Caco-2 (cell line): ENCODE data around the gene SORCS2. TPM values are rescaled to one million over a fixed set of nuclear protein-coding genes. Genes with fewer than 3 reads are reported as not detected.

Experiments used
- BruUV-seq: library from RNA; stranded (reverse); fragments of 400-500 nt; replicated peaks from 2 replicates; lab custom pipeline; 2021; lab: Mats Ljungman, UMichigan
- CTCF ChIA-PET: fragments of 300-600 bp; sonication (Branson Sonifier 250); formaldehyde crosslinking; loops from one replicate; lab custom pipeline; 2022; ENCODE audit warnings: antibody characterized with exemption; lab: Charles Lee
- POLR2A ChIA-PET: fragments of 300-600 bp; sonication (Branson Sonifier 250); formaldehyde crosslinking; loops from one replicate; lab custom pipeline; 2022; ENCODE audit warnings: antibody characterized with exemption; lab: Charles Lee
- DNase-seq, 2 experiments: peaks; one replicate each; pipeline versions ENCODE4 v3.0.0 to v3.0.0-alpha.2; 2020 to 2022
- H3K27me3 ChIP-seq: replicated peaks from 2 replicates; pipeline ENCODE4 v1.6.0; 2011; ENCODE audit warnings: low read length; ENCODE audit not compliant: control insufficient read depth, insufficient read depth
- H3K36me3 ChIP-seq: 2 replicates; pipeline ENCODE4 v1.5.1; 2011; ENCODE audit warnings: low read length; ENCODE audit not compliant: control insufficient read depth, insufficient read depth
- H3K4me1 ChIP-seq: fragments of 250-450 bp; sonication (Bioruptor Pico); 2 replicates; pipeline ENCODE4 v1.5.1; 2020; ENCODE audit warnings: mild to moderate bottlenecking
- H3K4me3 ChIP-seq: 2 replicates; pipeline ENCODE4 v1.5.1; 2011; ENCODE audit warnings: low read depth, mild to moderate bottlenecking, control low read depth, low read length
- H3K9me3 ChIP-seq: fragments of 250-450 bp; sonication (Bioruptor Pico); 2 replicates; pipeline ENCODE4 v1.5.1; 2020; ENCODE audit warnings: mild to moderate bottlenecking, moderate library complexity
- H3K27ac Mint-ChIP-seq: one replicate; pipeline ENCODE4 v1.8.0; 2022; ENCODE audit warnings: mixed read lengths; ENCODE audit not compliant: unreplicated experiment
- H3K27me3 Mint-ChIP-seq: one replicate; pipeline ENCODE4 v1.8.0; 2022; ENCODE audit warnings: mixed read lengths; ENCODE audit not compliant: insufficient read depth, unreplicated experiment
- H3K36me3 Mint-ChIP-seq: one replicate; pipeline ENCODE4 v1.8.0; 2022; ENCODE audit warnings: mild to moderate bottlenecking, mixed read lengths; ENCODE audit not compliant: insufficient read depth, unreplicated experiment
- H3K4me1 Mint-ChIP-seq: one replicate; pipeline ENCODE4 v1.8.0; 2022; ENCODE audit warnings: low read depth, mixed read lengths; ENCODE audit not compliant: unreplicated experiment
- H3K4me3 Mint-ChIP-seq: one replicate; pipeline ENCODE4 v1.8.0; 2022; ENCODE audit warnings: mild to moderate bottlenecking, moderate library complexity, mixed read lengths; ENCODE audit not compliant: unreplicated experiment
- H3K9me3 Mint-ChIP-seq: one replicate; pipeline ENCODE4 v1.8.0; 2022; ENCODE audit warnings: mixed read lengths; ENCODE audit not compliant: unreplicated experiment
- intact Hi-C: fragments of 100-400 bp; cut with micrococcal nuclease; formaldehyde crosslinking; loops from one replicate; pipeline ENCODE4 v1.10.0; 2022; ENCODE audit not compliant: unreplicated experiment
- total RNA-seq: library from RNA; stranded (reverse); gene quantifications from 2 replicates; pipeline ENCODE4 v1.2.3, GENCODE V29; 2022
- TF ChIP-seq, protein P1 (sequence below), 2 experiments: fragments of 200-600 bp in 1 of 2; IDR thresholded peaks; 1 replicate in 1 of 2; 2 replicates in 1 of 2; pipeline versions ENCODE4 v1.5.1 to v1.8.0; 2011 to 2022; ENCODE audit warnings: antibody characterized with exemption in 1 of 2, control low read depth in 1 of 2, inconsistent platforms in 1 of 2, low read depth in 1 of 2, low read length in 1 of 2, mild to moderate bottlenecking in 1 of 2, moderate library complexity in 1 of 2; ENCODE audit not compliant: insufficient read depth in 1 of 2, severe bottlenecking in 1 of 2, unreplicated experiment in 1 of 2

Gene SORCS2
- total RNA-seq, 1 experiment from 2014 or later: 1.6 TPM

DNA sequence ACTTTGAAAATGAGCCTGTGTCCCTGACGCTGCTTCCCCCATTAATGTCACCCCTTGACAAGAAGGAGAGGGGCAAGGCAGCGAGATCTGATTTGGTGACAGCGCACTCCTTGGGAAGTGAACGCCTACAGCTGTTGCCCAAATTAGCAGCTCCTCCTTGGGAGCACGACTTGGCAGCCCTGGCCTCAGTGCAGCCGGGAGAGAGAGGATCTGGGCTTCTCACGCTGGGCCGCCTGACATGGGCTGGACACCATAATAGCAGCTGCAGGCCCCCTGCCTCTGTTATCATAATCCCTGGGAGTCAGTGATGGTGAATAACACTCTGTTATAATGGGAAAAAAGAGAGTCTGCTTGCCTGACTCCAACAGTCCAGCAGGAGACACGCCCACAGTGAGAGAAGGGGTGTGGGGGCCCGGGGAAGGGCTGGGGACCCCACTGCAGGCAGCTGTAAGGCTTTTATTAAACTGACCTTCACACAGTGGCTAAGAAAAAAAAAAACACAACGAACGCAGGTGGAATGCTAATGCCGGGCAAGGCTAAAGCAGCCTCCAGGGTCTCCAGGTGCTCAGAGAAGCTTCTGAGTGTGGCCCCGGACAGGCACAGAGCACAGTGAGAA lies 169.1 kb downstream of the SORCS2 start:
- DNase-seq: no peak
- no peak overlapping the region for H3K4me3 ChIP-seq
- BruUV-seq: no TSS peak
- H3K36me3 Mint-ChIP-seq: no peaks in the 10 kb centered on the region
- TF ChIP-seq, protein P1, sequence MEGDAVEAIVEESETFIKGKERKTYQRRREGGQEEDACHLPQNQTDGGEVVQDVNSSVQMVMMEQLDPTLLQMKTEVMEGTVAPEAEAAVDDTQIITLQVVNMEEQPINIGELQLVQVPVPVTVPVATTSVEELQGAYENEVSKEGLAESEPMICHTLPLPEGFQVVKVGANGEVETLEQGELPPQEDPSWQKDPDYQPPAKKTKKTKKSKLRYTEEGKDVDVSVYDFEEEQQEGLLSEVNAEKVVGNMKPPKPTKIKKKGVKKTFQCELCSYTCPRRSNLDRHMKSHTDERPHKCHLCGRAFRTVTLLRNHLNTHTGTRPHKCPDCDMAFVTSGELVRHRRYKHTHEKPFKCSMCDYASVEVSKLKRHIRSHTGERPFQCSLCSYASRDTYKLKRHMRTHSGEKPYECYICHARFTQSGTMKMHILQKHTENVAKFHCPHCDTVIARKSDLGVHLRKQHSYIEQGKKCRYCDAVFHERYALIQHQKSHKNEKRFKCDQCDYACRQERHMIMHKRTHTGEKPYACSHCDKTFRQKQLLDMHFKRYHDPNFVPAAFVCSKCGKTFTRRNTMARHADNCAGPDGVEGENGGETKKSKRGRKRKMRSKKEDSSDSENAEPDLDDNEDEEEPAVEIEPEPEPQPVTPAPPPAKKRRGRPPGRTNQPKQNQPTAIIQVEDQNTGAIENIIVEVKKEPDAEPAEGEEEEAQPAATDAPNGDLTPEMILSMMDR (IDR thresholded peaks at IDR 0.05; ENCODE audit: insufficient read depth in 1 of 2, low read depth in 1 of 2, low read length in 1 of 2, severe bottlenecking in 1 of 2, unreplicated experiment in 1 of 2): no peak
- ChIA-PET CTCF (no interaction called here), POLR2A (no interaction called here)
- H3K27ac Mint-ChIP-seq: no peak overlapping the region
- intact Hi-C loops: no loop called here
- H3K27me3 ChIP-seq: no peaks in the 10 kb centered on the region
- H3K9me3 ChIP-seq: no peaks in the 10 kb centered on the region
- H3K9me3 Mint-ChIP-seq: no peaks in the 10 kb centered on the region
- no peaks in the 10 kb centered on the region for H3K36me3 ChIP-seq
- no peaks in the 10 kb centered on the region for H3K4me1 ChIP-seq
- no peak overlapping the region for H3K4me3 Mint-ChIP-seq
- no peaks in the 10 kb centered on the region for H3K4me1 Mint-ChIP-seq
- H3K27me3 Mint-ChIP-seq: no peaks in the 10 kb centered on the region

GRCh38 chr4:7362341-7362740 lies 170.0 kb downstream of the SORCS2 start:
- no peaks in the 10 kb centered on the region for H3K4me1 Mint-ChIP-seq
- no peaks in the 10 kb centered on the region for H3K9me3 Mint-ChIP-seq
- H3K36me3 Mint-ChIP-seq: no peaks in the 10 kb centered on the region
- Histone ChIP-seq H3K36me3 (no peaks in the 10 kb centered on the region), H3K27me3 (no peaks in the 10 kb centered on the region), H3K4me3 (no peak overlapping the region), H3K9me3 (no peaks in the 10 kb centered on the region), H3K4me1 (no peaks in the 10 kb centered on the region)
- no peak for DNase-seq
- BruUV-seq: no TSS peak
- H3K27me3 Mint-ChIP-seq: no peaks in the 10 kb centered on the region
- no peak overlapping the region for H3K27ac Mint-ChIP-seq
- CTCF ChIA-PET: no interaction called here
- TF ChIP-seq, protein P1 (IDR thresholded peaks at IDR 0.05; ENCODE audit: insufficient read depth in 1 of 2, low read depth in 1 of 2, low read length in 1 of 2, severe bottlenecking in 1 of 2, unreplicated experiment in 1 of 2): no peak
- POLR2A ChIA-PET: no interaction called here
- no peak overlapping the region for H3K4me3 Mint-ChIP-seq
- intact Hi-C loops: no loop called here

GRCh38 chr4:7362862-7363430 lies 170.6 kb downstream of the SORCS2 start:
- no peak overlapping the region for H3K4me3 ChIP-seq
- Mint-ChIP-seq H3K27me3 (no peaks in the 10 kb centered on the region), H3K36me3 (no peaks in the 10 kb centered on the region), H3K4me3 (no peak overlapping the region), H3K27ac (no peak overlapping the region), H3K4me1 (no peaks in the 10 kb centered on the region), H3K9me3 (no peaks in the 10 kb centered on the region)
- H3K4me1 ChIP-seq: no peaks in the 10 kb centered on the region
- H3K36me3 ChIP-seq: no peaks in the 10 kb centered on the region
- DNase-seq: no peak
- no peaks in the 10 kb centered on the region for H3K9me3 ChIP-seq
- BruUV-seq: no TSS peak
- TF ChIP-seq, protein P1 (IDR thresholded peaks at IDR 0.05; ENCODE audit: insufficient read depth in 1 of 2, low read depth in 1 of 2, low read length in 1 of 2, severe bottlenecking in 1 of 2, unreplicated experiment in 1 of 2): no peak
- no peaks in the 10 kb centered on the region for H3K27me3 ChIP-seq
- ChIA-PET CTCF (no interaction called here), POLR2A (no interaction called here)
- intact Hi-C loops: no loop called here
